Midbrain (tissue), 1 donor: ENCODE results near the gene PLCD3.

Experiments used
- DNase-seq: peaks from one replicate; lab custom pipeline; 2025; lab: John Stamatoyannopoulos, UW

Gene PLCD3

GRCh38 chr17:45116434-45117016, 15.8 kb downstream of the PLCD3 start:
- DNase-seq: no peak

GRCh38 chr17:45115871-45116270, 16.4 kb downstream of the PLCD3 start:
- no peak for DNase-seq

GRCh38 chr17:45115015-45115625, 17.2 kb downstream of the PLCD3 start:
- no peak for DNase-seq

GRCh38 chr17:45114117-45114932, 18.0 kb downstream of the PLCD3 start:
- no peak for DNase-seq

- DNase-seq: no peak
Observed at GRCh38 chr17:45113424-45113754, 18.9 kb downstream of the PLCD3 start.

GRCh38 chr17:45112559-45113423, 19.5 kb downstream of the PLCD3 start:
- DNase-seq: no peak

GRCh38 chr17:45111850-45112249, 20.5 kb downstream of the PLCD3 start:
- DNase-seq: no peak

GRCh38 chr17:45110676-45111611, 21.4 kb downstream of the PLCD3 start:
- peak; percentile 76 for DNase-seq

- no peak for DNase-seq
Observed at GRCh38 chr17:45108595-45109521, 23.5 kb downstream of the PLCD3 start.

GRCh38 chr17:45108051-45108450, 24.3 kb downstream of the PLCD3 start:
- no peak for DNase-seq

GRCh38 chr17:45107293-45108010, 24.9 kb downstream of the PLCD3 start:
- DNase-seq: no peak

- no peak for DNase-seq
Observed at GRCh38 chr17:45106582-45106981, 25.7 kb downstream of the PLCD3 start.

- DNase-seq: no peak
Observed at GRCh38 chr17:45106096-45106495, 26.2 kb downstream of the PLCD3 start.

GRCh38 chr17:45104907-45105624, 27.2 kb downstream of the PLCD3 start:
- no peak for DNase-seq

- no peak for DNase-seq
Observed at GRCh38 chr17:45104497-45104896, 27.8 kb downstream of the PLCD3 start.

- no peak for DNase-seq
Observed at GRCh38 chr17:45104029-45104428, 28.3 kb downstream of the PLCD3 start.

GRCh38 chr17:45103269-45103795, 29.0 kb downstream of the PLCD3 start:
- no peak for DNase-seq

- DNase-seq: no peak
Observed at GRCh38 chr17:45102856-45103255, 29.5 kb downstream of the PLCD3 start.
